LHCN-M2 (cell line): ENCODE measurements around the gene RNF150. TPM values are rescaled to one million over a fixed set of nuclear protein-coding genes. Genes with fewer than 3 reads are reported as not detected.
A peak's percentile ranks its signal among the peaks of the same experiment; 100 is the strongest.

Source experiments
- DNase-seq: peaks from one replicate; pipeline ENCODE4 v3.0.0-alpha.2; 2012; ENCODE audit warnings: low read depth
- total RNA-seq: library from RNA; depleted of rRNA; stranded (reverse); fragments of >200 nt; gene quantifications from 2 replicates; pipeline ENCODE4 v1.2.3, GENCODE V29; 2014

RNF150 gene
- total RNA-seq, 1 experiment from 2014 or later: 0.29 TPM

DNA sequence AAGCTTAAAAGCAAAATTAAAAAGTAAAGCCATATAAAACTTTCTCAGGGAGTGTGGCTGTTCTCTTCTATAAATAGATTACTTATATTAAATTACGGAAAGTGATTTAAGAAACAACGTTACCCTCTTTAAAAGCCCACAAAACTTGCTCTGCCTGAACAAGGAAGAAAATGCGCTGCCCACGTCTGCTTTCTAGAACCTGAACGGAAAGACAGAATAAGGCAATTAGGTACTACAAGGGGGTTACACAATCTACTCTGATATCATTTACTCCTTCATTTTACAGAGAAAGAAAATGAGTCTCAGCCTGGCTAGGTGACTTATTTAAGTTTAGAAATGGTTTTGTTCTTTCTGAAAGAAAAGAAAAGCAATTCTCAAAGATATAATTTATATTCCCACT lies 147.2 kb downstream of the RNF150 start:
- DNase-seq: no peak

DNA sequence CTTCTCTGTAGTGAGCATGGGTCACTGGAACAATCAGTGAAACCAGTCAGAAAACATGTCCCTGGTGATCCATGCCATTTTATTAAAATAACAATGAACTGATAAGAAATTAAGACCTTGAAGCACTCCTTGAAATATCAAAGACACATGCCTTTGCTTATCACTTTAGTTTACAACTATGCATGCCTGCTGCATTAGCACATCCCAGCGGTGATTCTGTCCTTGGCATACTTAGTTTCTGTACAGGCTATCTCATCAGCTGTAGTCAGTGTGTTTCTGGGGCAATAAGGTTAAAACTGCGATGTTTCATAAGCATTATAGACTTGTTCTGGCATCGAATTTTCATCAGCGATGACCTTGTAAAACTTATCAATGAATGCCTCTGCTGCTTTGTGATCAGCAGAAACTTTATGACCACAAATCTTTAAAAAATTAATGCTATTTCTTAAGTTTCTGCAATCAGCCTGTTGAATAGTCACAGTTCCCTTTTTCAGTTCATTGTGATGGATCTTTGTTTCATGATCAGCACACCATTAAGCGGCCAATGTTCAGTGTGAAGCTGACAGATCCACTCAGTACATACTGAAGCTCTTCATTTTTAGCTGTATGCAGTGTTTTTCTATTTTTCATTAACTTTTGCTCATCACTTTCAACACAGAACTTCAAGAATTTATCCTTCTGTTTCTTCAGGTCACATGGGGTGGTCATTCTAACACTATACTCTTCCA lies 150.5 kb downstream of the RNF150 start:
- no peak for DNase-seq

DNA sequence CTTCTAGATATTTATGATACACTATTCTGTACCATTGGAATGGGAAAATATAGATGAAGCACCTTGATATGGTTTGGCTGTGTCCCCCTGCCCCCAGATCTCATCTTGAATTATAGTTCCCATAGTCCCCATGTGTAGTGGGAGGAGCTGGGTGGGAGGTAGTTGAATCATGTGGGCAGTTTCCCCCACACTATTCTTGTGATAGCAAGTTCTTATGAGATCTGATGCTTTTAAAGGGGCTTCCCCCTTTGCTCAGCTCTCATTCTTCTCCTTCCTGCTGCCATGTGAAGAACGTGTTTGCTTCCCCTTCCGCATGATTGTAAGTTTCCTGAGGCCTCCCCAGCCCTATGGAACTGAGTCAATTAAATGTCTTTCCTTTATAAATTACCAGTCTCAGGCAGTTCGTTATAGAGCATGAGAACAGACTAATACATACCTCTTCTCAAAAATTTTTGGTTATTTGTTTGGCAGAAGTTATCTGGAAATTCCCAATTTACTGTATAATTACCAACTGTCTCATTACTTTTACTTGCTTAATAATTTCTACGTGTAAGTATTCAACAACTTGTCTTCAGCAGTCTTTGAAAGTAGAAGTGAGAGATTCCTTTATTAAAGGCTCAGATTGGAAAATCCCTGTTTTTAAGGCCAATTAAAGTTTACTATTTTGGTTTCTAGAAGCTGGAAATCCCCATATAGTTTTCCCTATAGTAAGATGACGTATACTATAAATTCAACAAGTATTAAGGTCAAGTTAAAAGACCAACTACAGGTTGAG lies 152.7 kb downstream of the RNF150 start:
- no peak for DNase-seq

DNA sequence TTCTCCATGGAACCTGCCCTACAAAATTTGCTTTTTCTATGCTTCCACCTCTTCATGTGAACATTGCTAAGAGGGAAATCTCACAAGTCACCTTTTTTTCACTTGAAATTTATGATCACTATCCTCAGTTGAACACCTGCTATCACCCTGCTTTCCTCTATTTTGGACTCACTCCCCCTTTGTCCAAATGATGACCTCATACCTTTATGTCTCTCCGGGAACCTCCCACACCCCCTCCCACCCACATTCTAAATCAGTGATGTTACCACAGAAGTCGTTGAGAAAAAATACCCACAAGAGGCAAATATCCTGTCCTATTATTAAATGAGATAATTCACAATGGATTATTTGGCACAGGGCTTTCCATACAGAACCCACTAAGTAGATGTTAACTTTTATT lies 156.5 kb downstream of the RNF150 start:
- DNase-seq: no peak

DNA sequence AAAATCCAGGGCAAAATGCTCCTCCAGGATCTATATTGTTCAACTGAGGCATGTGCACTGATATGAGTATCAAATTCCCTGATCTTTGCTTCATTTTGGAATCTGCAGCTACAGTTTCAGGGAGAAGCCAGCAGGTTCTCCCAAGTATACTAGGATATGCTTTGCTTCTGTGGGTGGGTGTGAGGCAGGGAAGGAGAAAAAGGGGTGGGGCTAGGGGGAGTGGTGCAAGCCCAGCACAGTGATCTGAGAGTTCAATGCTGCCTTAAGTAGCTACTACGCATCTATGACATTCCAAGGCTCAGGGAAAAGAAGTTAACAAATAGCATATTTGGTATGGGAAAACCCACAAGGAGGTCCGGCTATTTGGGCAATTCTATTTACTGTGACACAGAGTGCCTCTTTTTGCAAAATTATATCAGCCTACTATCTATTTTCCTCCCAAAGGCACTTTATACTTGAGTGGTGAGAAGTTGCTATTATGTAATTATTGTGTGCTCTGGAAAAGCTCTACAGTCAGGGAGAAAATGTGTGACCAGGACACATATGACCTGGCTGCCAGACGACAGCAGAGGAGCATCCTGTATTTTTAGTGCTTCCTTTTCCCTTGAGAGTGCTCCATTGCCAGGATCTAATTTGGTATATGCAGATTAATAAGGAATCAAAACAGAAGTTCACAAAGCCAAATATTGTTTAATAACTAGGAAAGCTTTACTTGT lies 162.0 kb downstream of the RNF150 start:
- no peak for DNase-seq

DNA sequence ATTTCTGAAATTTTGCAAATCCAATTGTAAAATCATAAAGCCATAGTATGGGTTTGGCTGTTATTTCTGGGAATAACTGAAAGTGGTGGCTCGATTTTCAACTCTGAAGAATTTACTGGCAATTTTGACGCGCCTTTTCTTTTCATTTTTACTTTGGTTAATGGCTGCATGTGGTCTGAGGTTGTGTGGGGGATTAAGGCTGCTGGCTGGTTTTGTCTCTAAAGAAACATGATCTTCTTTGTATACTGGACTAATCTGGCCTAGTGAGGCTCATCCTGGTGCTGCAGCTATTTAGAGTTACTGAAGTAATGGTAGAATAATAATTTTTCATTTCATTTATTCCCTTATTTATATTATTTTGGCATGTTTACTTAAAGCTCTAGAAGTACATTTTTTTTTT lies 164.0 kb downstream of the RNF150 start:
- peak; percentile 28 for DNase-seq

DNA sequence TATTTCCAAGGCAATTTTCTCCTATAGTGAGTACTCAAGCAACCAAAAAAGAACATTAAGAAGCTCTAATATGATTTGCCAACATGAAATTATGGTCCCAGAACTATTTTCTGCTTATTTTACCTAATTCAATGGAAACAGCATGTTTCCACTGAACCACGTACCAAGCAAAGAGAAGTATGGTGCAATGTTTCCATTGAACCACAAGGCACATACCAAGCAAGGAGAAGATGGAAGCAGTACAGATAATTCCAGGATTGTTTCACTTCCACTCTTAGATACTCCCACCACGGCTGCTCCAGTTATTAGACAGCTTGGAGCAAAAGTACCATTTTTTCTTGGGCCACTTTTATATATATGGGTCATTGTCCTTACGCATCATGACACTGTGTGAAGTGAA lies 164.9 kb downstream of the RNF150 start:
- DNase-seq: no peak

DNA sequence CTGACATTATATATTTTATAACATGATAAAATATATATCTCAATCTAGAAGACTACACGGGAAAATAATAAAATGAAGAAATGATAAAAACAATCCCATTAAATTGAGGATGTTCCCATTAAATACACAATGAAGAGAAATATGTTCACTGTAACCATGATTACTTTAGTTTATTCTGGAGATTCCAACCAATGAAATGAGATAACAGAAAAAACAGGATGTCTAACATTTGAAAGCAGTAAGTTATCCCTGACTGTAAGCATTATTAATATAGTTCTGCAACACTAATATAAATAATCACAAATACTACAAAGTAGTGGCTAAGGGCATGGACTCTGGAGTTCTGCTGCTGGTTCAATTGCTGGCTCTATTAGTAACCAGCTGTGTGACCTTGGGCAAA lies 169.4 kb downstream of the RNF150 start:
- DNase-seq: no peak

DNA sequence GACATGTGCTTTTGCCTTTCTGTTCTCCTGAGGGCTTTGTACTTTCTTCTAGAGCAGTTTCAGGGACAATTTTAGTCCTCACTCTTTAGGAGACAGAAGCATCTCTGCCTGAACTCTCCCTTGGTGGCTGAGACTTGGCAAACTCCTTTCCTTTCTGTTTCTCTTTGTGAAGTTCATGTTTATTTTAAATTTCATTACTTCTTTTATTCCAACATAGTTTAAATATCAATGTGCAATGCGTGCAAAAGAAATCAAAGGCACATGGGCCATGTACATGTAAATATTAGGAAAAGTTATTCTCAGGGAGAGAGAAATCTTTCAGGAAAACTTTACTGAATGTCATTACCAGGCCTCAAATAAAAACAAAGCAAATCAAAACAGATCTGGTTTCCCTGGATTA lies 177.6 kb downstream of the RNF150 start:
- DNase-seq: no peak

DNA sequence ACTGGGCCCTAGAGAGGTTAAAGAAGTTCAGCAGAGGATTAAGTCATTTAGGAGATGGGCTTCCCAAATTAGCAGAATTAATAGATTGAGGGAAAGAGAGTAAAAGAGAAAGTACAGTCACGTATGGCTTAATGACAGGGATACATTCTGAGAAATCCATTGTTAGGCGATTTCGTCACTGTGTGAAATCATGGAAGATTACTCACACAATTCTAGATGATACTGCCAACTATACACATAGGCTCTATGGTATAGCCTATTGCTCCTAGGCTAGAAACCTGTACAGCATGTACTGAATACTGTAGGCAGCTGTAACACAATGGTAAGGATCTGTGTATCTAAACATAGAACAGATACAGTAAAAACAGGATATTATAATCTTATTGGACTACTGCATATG lies 180.6 kb downstream of the RNF150 start:
- no peak for DNase-seq

DNA sequence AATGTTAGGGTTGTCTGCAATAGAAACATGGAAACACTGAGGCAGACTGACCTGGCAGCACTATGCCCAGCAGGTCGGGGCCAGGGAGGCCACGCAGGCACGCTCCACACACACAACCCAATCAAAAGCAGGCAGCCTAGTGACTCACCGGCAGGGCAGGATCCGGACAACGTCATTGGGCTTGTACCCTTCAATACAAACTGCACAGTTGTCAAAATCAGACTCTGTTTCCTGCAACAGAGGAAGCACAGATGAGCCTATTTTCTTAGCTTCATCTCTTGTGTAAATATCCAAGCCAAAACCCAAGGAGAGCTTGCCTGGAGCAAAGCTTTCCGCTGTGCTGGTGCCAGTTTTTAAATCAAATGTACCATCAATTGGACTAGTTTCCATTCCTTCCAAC lies 185.8 kb downstream of the RNF150 start:
- no peak for DNase-seq

DNA sequence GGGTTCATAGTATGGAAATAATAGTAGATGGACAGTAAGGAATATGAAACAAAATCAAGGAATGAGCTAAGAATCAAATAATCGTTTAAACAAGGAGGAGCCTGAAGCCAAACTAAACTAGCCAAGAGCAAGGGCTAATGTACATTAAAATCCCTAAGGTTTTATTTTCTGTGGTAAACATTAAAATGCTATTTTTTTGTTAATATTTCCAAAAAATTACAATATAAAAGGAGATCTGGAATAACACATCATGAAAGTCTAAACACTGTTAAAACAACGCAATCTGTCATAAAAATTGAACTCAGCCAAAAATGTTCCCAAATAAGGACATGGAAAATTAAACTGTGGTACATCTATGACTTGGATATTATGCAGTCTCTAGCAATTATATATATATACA lies 188.2 kb downstream of the RNF150 start:
- no peak for DNase-seq

DNA sequence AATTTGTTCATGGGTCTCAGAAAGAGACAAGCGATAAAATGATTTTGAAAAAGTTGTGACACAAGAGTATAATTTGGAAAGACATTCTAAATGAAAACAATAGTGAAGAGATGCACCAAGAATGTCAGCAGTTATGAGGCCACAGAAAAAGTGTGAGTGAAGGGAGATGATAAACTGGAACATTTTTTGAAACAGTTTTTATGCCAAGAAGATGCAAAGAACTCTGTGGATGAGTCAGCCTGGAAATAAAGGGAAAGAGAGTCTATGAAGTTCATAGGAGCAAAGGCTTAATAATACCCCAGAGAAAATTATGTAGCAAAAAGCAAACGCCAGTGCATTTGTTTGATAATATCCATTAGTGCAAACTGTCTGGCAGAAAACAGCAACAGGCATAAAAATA lies 188.7 kb downstream of the RNF150 start:
- DNase-seq: peak; percentile 35

DNA sequence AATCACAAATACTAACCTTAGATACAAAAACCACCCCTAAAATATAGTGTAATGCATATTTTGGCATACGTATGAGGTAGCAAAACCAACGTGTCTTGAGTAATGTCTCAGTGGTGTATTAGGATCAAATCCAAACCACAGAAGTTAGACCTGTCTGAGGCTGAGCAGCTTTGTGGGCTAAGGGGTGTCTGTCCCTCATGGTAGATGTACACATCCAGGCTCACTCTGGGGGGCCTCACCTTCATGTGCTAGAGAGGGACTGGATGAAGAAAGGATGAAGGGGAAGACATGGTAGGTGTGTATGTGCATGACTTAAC lies 189.1 kb downstream of the RNF150 start:
- DNase-seq: no peak

DNA sequence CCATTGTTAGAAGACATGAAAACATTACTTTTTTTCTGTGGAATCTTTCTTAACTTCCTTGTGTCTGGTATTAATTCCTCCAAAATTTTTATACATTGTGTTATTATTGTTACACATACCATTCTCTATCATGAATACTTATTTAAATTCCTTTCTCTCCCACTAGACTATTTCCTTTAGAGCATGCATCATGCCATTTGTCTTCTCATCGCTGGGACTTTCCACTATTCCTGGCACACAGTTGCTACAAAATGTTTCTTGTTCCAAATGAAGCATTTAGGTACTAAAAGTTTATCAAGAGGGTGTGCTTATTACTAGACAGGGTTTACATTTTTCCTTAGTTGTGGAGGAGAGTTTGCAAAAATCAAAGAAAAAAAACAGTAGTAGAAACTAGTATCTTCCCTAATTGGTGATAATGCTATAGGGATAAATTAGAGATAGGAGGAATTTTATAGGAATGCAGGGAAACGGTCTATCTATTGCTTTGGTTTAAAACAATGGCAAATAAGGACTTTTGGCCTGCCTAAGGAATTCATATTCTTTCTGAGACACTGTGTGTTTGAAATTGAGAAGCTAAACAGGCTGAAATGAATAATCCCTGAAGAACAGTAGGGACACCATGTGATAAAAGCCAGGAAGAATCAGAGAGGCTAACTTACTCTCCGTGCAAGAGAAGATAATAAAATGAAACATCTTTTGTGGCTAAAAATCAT lies 189.6 kb downstream of the RNF150 start:
- peak; percentile 14 for DNase-seq

DNA sequence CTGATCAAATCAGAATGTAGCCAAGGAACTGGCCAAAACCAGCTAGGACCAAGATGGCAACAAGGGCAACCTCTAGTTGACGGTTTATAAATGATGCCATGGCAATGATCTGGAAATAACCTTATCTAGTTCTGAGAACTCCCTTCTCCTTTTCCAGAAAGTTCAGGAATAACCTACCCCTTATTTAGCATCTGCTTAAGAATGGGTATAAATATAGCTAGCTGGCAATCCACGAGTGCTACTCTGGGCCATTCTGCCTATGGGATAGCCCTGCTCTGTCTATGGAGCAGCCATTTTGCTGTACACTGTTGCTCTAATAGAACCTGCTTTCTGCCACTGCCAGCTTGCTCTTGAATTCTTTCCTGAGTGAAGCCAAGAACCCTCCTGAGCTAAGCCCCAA lies 192.7 kb downstream of the RNF150 start:
- DNase-seq: no peak

DNA sequence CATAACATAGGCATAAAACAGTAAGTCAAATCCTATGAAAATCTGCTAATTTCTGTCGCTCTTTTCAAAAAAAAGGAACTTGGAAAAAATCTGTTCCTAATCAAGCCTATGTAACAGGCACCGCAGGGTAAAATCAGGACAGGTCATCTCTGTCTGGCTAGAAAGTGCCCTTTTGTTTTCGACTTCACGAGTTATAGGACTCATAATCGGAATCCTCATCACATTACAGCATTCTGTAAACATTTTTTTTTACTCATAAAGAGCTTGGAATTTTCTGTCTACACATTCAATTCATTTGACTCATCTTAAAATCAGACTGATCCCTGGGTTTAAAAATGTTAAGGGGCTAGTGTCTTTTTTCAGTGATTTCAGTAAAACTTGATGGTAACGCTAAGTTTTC lies 195.4 kb downstream of the RNF150 start:
- DNase-seq: peak; percentile 68

DNA sequence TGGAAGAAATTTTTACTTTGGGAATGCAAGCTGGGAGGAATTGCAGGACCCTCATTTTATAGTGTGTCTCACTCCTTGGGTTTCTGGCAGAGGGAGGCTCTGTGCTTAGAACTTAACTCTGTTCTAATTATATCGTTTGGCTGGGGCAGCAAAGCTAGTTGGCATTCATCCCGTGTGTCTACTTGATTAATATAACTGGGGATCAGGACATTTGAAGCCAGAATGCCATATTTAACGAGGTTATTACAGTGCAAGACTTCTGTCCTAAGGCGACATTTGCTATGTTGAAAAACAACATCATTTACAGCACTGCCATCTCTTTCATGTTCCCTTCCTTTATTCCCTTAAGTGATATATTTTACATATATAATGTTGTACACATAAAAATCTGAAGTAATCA lies 198.0 kb downstream of the RNF150 start:
- no peak for DNase-seq

DNA sequence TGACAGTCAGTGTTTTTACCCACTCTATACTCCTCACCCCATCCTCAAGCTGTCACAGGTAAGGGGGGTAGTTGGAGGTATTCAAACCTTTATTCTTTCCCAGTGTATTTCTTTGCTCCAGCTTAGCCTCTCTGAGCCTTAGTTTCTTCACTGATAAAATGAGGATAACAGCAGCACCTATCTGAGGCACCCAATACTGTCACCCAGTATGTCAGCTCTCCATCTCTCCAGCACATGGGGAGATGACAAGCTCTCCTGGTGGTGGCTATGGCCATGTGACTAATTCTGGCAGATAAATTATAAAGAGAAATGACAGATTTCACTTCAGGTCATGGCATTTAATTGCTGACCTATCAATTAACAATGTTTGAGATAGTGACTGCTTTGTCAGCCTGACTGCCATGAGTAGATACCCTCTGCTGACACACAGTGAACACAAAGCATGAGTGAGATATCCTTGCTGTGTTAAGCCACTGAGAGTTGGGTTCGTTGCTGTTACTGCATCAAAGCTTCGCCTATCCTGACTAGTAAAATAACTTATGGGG lies 200.7 kb downstream of the RNF150 start:
- DNase-seq: no peak

DNA sequence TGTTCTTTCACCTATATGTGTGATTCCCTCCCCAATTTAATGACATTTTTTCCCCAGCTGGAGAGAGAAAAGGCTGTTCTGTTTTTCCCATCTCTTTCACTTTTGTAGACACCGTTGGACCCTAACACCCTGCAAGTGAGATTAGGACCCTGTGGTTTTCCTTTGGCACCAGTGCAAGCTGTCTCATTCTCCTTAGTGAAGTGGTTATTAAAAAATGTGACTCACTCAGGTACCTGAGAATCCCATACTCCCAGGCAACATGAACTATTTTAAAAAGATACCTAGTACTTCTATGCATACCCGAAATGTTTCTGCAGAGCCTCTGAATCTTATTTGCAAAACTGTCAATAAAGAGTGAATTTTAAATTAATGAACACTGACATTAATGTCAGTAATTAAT lies 201.4 kb downstream of the RNF150 start:
- no peak for DNase-seq

DNA sequence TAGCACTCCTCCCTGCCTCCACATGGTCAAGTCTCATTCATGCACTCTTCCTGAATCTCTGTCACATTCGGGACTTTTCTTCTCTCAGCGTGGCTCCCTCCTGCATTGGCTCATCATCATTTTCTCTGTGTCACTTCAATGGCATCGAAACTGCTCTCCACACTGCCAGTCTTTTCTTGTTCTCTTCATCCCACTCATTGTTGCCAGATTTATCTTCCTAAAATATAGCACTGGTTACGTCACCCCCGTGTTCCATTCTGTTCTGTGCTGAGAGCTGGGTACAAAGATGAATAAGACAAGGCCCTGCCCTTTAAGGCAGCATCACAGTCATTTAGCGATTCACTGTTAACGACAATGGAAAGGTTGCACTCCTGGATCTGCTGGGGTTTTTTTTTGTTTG lies 202.7 kb downstream of the RNF150 start:
- DNase-seq: no peak

DNA sequence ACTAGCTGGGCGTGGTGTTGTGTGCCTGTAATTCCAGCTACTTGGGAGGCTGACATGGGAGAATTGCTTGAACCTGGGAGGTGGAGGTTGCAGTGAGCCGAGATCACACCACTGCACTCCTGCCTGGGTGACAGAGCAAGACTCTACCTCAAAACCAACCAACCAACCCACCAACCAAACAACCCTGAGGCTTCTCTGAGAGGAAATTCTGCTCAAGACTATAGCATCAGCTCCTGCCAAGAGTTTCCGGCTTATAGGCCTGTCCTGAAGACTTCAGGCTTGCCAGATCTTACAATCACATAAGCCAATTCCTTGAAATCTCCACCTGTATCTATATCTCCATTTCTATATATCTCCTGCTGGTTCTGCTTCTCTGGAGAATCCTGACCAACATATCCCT lies 203.3 kb downstream of the RNF150 start:
- no peak for DNase-seq
